Endothelial cell of umbilical vein (primary cell): ENCODE measurements around the gene BAZ1B.

ENCODE experiments used
- CTCF ChIP-seq, 2 donors: IDR thresholded peaks; 1 replicate in 1 of 2; 2 replicates in 1 of 2; pipeline ENCODE4 v1.5.1; 2011; ENCODE audit warnings: low read length in 2 of 2, mild to moderate bottlenecking in 2 of 2, moderate library complexity in 2 of 2, control low read depth in 1 of 2, inconsistent platforms in 1 of 2, low read depth in 1 of 2; ENCODE audit not compliant: insufficient read depth in 1 of 2; ENCODE audit errors: extremely low read depth in 1 of 2
- EZH2 ChIP-seq: IDR thresholded peaks from 2 replicates; pipeline ENCODE4 v1.6.1; 2012; ENCODE audit warnings: borderline replicate concordance, low read depth, mild to moderate bottlenecking, moderate library complexity, low read length, inconsistent platforms; ENCODE audit not compliant: severe bottlenecking
- JUN ChIP-seq: IDR thresholded peaks from 2 replicates; pipeline ENCODE4 v1.6.1; 2011; ENCODE audit warnings: borderline replicate concordance, low read depth; ENCODE audit not compliant: insufficient read length, insufficient read depth
- POLR2A ChIP-seq: IDR thresholded peaks from 2 replicates; pipeline ENCODE4 v1.6.1; 2012; ENCODE audit warnings: low read depth, mild to moderate bottlenecking, control low read depth, low read length
- POLR2AphosphoS5 ChIP-seq: IDR thresholded peaks from 2 replicates; pipeline ENCODE4 v1.6.1; 2012; ENCODE audit warnings: low read depth, mild to moderate bottlenecking, control low read depth, low read length, moderate library complexity; ENCODE audit not compliant: insufficient read depth

GRCh38 chr7:73515178-73515577 lies 6.9 kb downstream of the BAZ1B start:
- no peak for TF ChIP-seq CTCF (IDR thresholded peaks at IDR 0.05; ENCODE audit: extremely low read depth in 1 of 2, insufficient read depth in 1 of 2, low read depth in 1 of 2, low read length in 2 of 2)
- no peak for TF ChIP-seq POLR2AphosphoS5
- no peak for TF ChIP-seq JUN
- no peak for TF ChIP-seq EZH2
- TF ChIP-seq POLR2A = no peak
